ENCODE data around the gene PRODH2.
"Not testable (repeated sequence)": the region's sequence is repeated elsewhere in the genome, so short reads cannot be mapped to it uniquely, and the experiment has no call there.

The PRODH2 gene

GRCh38 chr19:35776102-35776788, 36.4 kb downstream of the PRODH2 start:
- no peaks in the 10 kb centered on the region for H3K9me3 ChIP-seq (ENCODE audit: control insufficient read depth in 1 of 2, low read length in 2 of 2)
- H3K36me3 ChIP-seq (ENCODE audit: control insufficient read depth in 1 of 2, insufficient read depth in 2 of 2, low read length in 2 of 2), result no peaks in the 10 kb centered on the region
- peaks cover 4 to 13% of the 10 kb centered on the region in 2 donors for H3K4me1 ChIP-seq (ENCODE audit: control insufficient read depth in 1 of 2, insufficient read depth in 2 of 2, low read length in 2 of 2)
- no peaks in the 10 kb centered on the region for H3K27me3 ChIP-seq (ENCODE audit: low read depth, low read length)
- H3K27ac ChIP-seq (ENCODE audit: low read length), result no peak overlapping the region
- H3K4me3 ChIP-seq (ENCODE audit: low read depth in 1 of 2, low read length in 2 of 2), result peak overlapping the region; percentile 39 to 66

- H3K4me3 ChIP-seq (ENCODE audit: low read depth in 1 of 2, low read length in 2 of 2), result peak within 1 kb of the TSS; percentile 66
- H3K9me3 ChIP-seq (ENCODE audit: control insufficient read depth in 1 of 2, low read length in 2 of 2), result no peaks in the 10 kb centered on the region
- no peak within 1 kb of the TSS for H3K27ac ChIP-seq (ENCODE audit: low read length)
- peaks cover 4 to 13% of the 10 kb centered on the region in 2 donors for H3K4me1 ChIP-seq (ENCODE audit: control insufficient read depth in 1 of 2, insufficient read depth in 2 of 2, low read length in 2 of 2)
- no peaks in the 10 kb centered on the region for H3K27me3 ChIP-seq (ENCODE audit: low read depth, low read length)
- no peaks in the 10 kb centered on the region for H3K36me3 ChIP-seq (ENCODE audit: control insufficient read depth in 1 of 2, insufficient read depth in 2 of 2, low read length in 2 of 2)
Observed at GRCh38 chr19:35775298-35776101, 37.1 kb downstream of the PRODH2 start, which contains the start of gene ARHGAP33. TSS of gene ARHGAP33 (plus strand) at chr19:35775564. CDS start at chr19:35775659, 95 bp downstream.

GRCh38 chr19:35775046-35775297, 37.7 kb downstream of the PRODH2 start:
- Histone ChIP-seq H3K9me3 (ENCODE audit: control insufficient read depth in 1 of 2, low read length in 2 of 2) (no peaks in the 10 kb centered on the region), H3K36me3 (ENCODE audit: control insufficient read depth in 1 of 2, insufficient read depth in 2 of 2, low read length in 2 of 2) (no peaks in the 10 kb centered on the region), H3K27me3 (ENCODE audit: low read depth, low read length) (no peaks in the 10 kb centered on the region), H3K27ac (ENCODE audit: low read length) (no peak overlapping the region), H3K4me3 (ENCODE audit: low read depth in 1 of 2, low read length in 2 of 2) (peak overlapping the region; percentile 66), H3K4me1 (ENCODE audit: control insufficient read depth in 1 of 2, insufficient read depth in 2 of 2, low read length in 2 of 2) (peaks cover 4 to 13% of the 10 kb centered on the region in 2 donors)

- Histone ChIP-seq H3K36me3 (ENCODE audit: control insufficient read depth in 1 of 2, insufficient read depth in 2 of 2, low read length in 2 of 2) (no peaks in the 10 kb centered on the region), H3K27me3 (ENCODE audit: low read depth, low read length) (no peaks in the 10 kb centered on the region), H3K27ac (ENCODE audit: low read length) (no peak overlapping the region), H3K4me3 (ENCODE audit: low read depth in 1 of 2, low read length in 2 of 2) (peak overlapping the region; percentile 66), H3K4me1 (ENCODE audit: control insufficient read depth in 1 of 2, insufficient read depth in 2 of 2, low read length in 2 of 2) (peaks cover 4 to 13% of the 10 kb centered on the region in 2 donors), H3K9me3 (ENCODE audit: control insufficient read depth in 1 of 2, low read length in 2 of 2) (no peaks in the 10 kb centered on the region)
Observed at GRCh38 chr19:35774274-35775045, 38.2 kb downstream of the PRODH2 start.

- Histone ChIP-seq H3K4me1 (ENCODE audit: control insufficient read depth in 1 of 2, insufficient read depth in 2 of 2, low read length in 2 of 2) (peaks cover 4 to 14% of the 10 kb centered on the region in 2 donors), H3K4me3 (ENCODE audit: low read depth in 1 of 2, low read length in 2 of 2) (no peak overlapping the region), H3K9me3 (ENCODE audit: control insufficient read depth in 1 of 2, low read length in 2 of 2) (no peaks in the 10 kb centered on the region), H3K27me3 (ENCODE audit: low read depth, low read length) (no peaks in the 10 kb centered on the region), H3K27ac (ENCODE audit: low read length) (no peak overlapping the region), H3K36me3 (ENCODE audit: control insufficient read depth in 1 of 2, insufficient read depth in 2 of 2, low read length in 2 of 2) (no peaks in the 10 kb centered on the region)
Observed at GRCh38 chr19:35773020-35773806, 39.4 kb downstream of the PRODH2 start.

GRCh38 chr19:35772362-35772761, 40.3 kb downstream of the PRODH2 start:
- H3K36me3 ChIP-seq (ENCODE audit: control insufficient read depth in 1 of 2, insufficient read depth in 2 of 2, low read length in 2 of 2), result not testable (repeated sequence)

GRCh38 chr19:35768082-35768421, 44.6 kb downstream of the PRODH2 start:
- Histone ChIP-seq H3K4me3 (ENCODE audit: low read depth in 1 of 2, low read length in 2 of 2) (no peak overlapping the region), H3K36me3 (ENCODE audit: control insufficient read depth in 1 of 2, insufficient read depth in 2 of 2, low read length in 2 of 2) (peaks cover 0 to 20% of the 10 kb centered on the region in 2 donors), H3K27ac (ENCODE audit: low read length) (no peak overlapping the region), H3K4me1 (ENCODE audit: control insufficient read depth in 1 of 2, insufficient read depth in 2 of 2, low read length in 2 of 2) (peaks cover 0 to 7% of the 10 kb centered on the region in 2 donors), H3K9me3 (ENCODE audit: control insufficient read depth in 1 of 2, low read length in 2 of 2) (no peaks in the 10 kb centered on the region), H3K27me3 (ENCODE audit: low read depth, low read length) (no peaks in the 10 kb centered on the region)

More at GRCh38 chr19:35772362-35772761, 40.3 kb downstream of the PRODH2 start:
- H3K4me3 ChIP-seq (ENCODE audit: low read depth in 1 of 2, low read length in 2 of 2); H3K27me3 ChIP-seq (ENCODE audit: low read depth, low read length); H3K9me3 ChIP-seq (ENCODE audit: control insufficient read depth in 1 of 2, low read length in 2 of 2); H3K27ac ChIP-seq (ENCODE audit: low read length): not testable (repeated sequence)
- H3K4me1 ChIP-seq (ENCODE audit: control insufficient read depth in 1 of 2, insufficient read depth in 2 of 2, low read length in 2 of 2), result peaks cover 4 to 20% of the 10 kb centered on the region in 2 donors

- Histone ChIP-seq H3K27me3 (ENCODE audit: low read depth, low read length) (no peaks in the 10 kb centered on the region), H3K9me3 (ENCODE audit: control insufficient read depth in 1 of 2, low read length in 2 of 2) (no peaks in the 10 kb centered on the region), H3K27ac (ENCODE audit: low read length) (no peak overlapping the region), H3K4me3 (ENCODE audit: low read depth in 1 of 2, low read length in 2 of 2) (no peak overlapping the region), H3K4me1 (ENCODE audit: control insufficient read depth in 1 of 2, insufficient read depth in 2 of 2, low read length in 2 of 2) (peaks cover 0 to 7% of the 10 kb centered on the region in 2 donors), H3K36me3 (ENCODE audit: control insufficient read depth in 1 of 2, insufficient read depth in 2 of 2, low read length in 2 of 2) (peaks cover 0 to 20% of the 10 kb centered on the region in 2 donors)
Observed at GRCh38 chr19:35767288-35768081, 45.2 kb downstream of the PRODH2 start.

GRCh38 chr19:35766571-35767104, 46.0 kb downstream of the PRODH2 start:
- no peak overlapping the region for H3K4me3 ChIP-seq (ENCODE audit: low read depth in 1 of 2, low read length in 2 of 2)
- no peaks in the 10 kb centered on the region for H3K27me3 ChIP-seq (ENCODE audit: low read depth, low read length)
- no peaks in the 10 kb centered on the region for H3K9me3 ChIP-seq (ENCODE audit: control insufficient read depth in 1 of 2, low read length in 2 of 2)
- H3K36me3 ChIP-seq (ENCODE audit: control insufficient read depth in 1 of 2, insufficient read depth in 2 of 2, low read length in 2 of 2), result peaks cover 5 to 28% of the 10 kb centered on the region in 2 donors
- H3K27ac ChIP-seq (ENCODE audit: low read length), result no peak overlapping the region
- H3K4me1 ChIP-seq (ENCODE audit: control insufficient read depth in 1 of 2, insufficient read depth in 2 of 2, low read length in 2 of 2), result peaks cover 0 to 7% of the 10 kb centered on the region in 2 donors

Data from muscle layer of duodenum (tissue), 2 donors.